GM12801 (cell line): ENCODE results near the gene STXBP6.

Experiments
- TF ChIP-seq, protein P1 (sequence below): IDR thresholded peaks from one replicate; pipeline ENCODE4 v1.5.1; 2011; ENCODE audit warnings: control low read depth; ENCODE audit not compliant: insufficient read length; ENCODE audit errors: extremely low read depth

The STXBP6 gene

DNA sequence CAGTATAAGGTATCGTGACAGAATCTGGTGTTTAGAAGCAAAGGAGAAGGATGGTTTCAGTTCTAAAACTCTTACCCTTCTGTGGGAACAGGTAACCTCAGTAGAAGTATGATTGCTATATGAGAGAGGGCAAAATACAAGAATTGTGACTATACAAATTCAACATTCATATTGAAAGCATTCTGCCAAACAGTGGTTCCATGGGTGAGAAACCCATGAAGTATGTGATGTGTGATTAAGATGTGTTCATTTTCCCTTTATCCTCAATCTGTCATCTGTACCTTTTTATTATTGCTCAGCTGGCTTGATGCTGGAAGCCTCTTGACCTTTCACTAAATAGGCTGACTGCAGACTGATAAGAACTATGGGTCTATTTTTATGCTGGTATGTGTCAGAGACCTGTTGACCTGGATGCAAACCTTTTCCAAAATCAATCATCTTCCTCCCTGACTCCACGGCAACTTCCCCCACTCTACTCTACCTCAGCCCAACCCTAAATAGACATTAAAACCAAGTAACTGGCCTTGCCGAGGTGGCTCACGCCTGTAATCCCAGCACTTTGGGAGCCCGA is 109.6 kb downstream of the STXBP6 start:
- TF ChIP-seq, protein P1, sequence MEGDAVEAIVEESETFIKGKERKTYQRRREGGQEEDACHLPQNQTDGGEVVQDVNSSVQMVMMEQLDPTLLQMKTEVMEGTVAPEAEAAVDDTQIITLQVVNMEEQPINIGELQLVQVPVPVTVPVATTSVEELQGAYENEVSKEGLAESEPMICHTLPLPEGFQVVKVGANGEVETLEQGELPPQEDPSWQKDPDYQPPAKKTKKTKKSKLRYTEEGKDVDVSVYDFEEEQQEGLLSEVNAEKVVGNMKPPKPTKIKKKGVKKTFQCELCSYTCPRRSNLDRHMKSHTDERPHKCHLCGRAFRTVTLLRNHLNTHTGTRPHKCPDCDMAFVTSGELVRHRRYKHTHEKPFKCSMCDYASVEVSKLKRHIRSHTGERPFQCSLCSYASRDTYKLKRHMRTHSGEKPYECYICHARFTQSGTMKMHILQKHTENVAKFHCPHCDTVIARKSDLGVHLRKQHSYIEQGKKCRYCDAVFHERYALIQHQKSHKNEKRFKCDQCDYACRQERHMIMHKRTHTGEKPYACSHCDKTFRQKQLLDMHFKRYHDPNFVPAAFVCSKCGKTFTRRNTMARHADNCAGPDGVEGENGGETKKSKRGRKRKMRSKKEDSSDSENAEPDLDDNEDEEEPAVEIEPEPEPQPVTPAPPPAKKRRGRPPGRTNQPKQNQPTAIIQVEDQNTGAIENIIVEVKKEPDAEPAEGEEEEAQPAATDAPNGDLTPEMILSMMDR = no peak

GRCh38 chr14:24938593-24938992 is 111.4 kb downstream of the STXBP6 start:
- TF ChIP-seq, protein P1 = no peak

- TF ChIP-seq, protein P1 = no peak
Measured at GRCh38 chr14:24937300-24937699, 112.6 kb downstream of the STXBP6 start.

DNA sequence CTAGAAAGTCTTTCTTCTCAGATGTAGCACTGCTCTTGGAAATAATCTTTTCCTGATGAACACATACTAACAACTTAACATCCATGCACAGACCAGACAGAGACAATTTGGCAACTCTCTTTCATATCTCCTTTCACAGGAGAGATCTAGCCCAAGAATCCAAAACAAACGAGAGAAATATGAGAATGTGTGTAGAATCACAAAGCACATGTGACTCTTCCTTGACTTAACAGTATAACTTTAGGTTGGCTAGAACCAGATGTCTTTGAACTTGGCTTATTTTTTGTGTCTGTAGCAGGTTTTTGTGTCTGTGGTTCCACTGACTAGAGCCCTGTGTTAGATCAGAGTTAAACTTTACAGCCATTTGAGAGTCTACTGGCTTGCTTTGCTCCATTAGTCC is 114.2 kb downstream of the STXBP6 start:
- TF ChIP-seq, protein P1 = no peak

DNA sequence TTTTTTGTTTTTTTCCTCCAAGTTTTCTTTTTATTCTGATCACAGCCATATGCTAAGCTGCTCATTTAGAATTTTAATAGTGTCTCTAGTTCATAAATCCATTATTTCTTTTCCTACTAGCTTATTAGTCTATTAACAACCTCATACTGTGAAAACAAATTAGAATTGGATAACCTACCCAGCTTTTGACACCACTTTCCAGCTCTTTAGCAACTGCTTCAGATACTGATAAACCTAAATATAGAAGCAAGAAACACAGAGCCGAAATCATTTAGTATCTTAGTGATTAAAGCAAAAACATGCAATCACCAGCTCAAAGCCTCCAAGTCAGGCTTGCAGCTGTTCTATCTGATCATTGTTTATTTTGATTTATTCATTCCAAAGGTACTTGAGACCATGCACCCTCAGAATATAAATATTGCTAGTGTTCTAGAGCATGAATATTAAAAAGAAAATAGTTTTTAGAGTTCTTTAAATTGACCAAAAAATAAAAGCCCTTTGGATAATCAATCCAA is 121.5 kb downstream of the STXBP6 start:
- TF ChIP-seq, protein P1 = no peak

GRCh38 chr14:24927809-24928208 is 122.1 kb downstream of the STXBP6 start:
- TF ChIP-seq, protein P1 = no peak

DNA sequence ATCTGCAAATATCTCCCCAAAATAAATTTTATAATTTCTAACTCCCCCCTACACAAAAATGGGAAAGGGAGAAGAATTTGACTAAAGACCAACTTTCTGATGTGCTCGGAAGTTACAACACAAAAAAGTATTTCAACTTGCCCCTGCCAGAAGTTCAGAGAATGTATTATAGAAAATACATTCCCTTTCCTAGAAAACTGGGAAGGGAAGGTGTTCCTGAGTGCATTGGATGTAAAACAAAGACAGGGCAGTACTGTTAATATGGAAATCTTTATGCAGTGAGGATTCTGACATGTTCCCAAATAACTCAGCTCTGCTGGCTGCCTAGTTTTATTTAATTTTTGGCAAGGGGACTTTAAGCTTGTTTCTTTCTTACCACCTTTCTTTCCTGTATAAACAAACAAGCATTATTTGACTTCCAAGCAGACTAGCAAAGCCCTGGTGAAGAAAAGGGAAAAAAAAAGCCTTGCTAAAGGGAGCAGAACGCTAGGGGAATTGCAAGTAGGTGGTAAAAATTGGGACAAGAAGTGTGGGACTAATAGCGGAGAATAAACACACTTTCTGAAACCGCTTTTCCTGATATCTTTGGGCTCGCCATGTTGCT is 124.1 kb downstream of the STXBP6 start:
- TF ChIP-seq, protein P1 = no peak
